ENCODE results near the gene BOC. TPM values are rescaled to one million over a fixed set of nuclear protein-coding genes. Genes with fewer than 3 reads are reported as not detected.

BOC gene
- total and polyA plus RNA-seq, 2 experiments from 2014 or later: 17.9 to 28.2 TPM

- Histone ChIP-seq H3K4me1 (ENCODE audit: insufficient read depth) (peaks cover 18% of the 10 kb centered on the region), H3K9me2 (replicated peaks; ENCODE audit: insufficient read depth) (peaks cover 3% of the 10 kb centered on the region), H3K79me2 (peaks cover 13% of the 10 kb centered on the region), H2AFZ (no peak overlapping the region), H4K20me1 (ENCODE audit: insufficient read depth, poor library complexity, severe bottlenecking) (peaks cover 8% of the 10 kb centered on the region), H3K36me3 (replicated peaks; ENCODE audit: insufficient read depth, low read depth) (no peaks in the 10 kb centered on the region), H3K4me3 (no peak overlapping the region), H3K27ac (no peak overlapping the region), H3K9me3 (ENCODE audit: low read depth) (no peaks in the 10 kb centered on the region), H3K27me3 (no peaks in the 10 kb centered on the region), H3K4me2 (no peak overlapping the region)
- DNase-seq (ENCODE audit: low spot score): no peak
- 96% methylated on average over 1 of the region's 1 CpG for WGBS (ENCODE audit: low lambda C conversion rate, missing lambda C conversion rate)
- no peak for TF ChIP-seq EZH2phosphoT487 (IDR thresholded peaks at IDR 0.05; ENCODE audit: low read depth, severe bottlenecking, unreplicated experiment)
- no peak for TF ChIP-seq EZH2 (IDR thresholded peaks at IDR 0.05; ENCODE audit: borderline replicate concordance)
- TF ChIP-seq CTCF (IDR thresholded peaks at IDR 0.05; ENCODE audit: poor library complexity): no peak
Measured at GRCh38 chr3:113227146-113227545, 15.8 kb downstream of the BOC start.

GRCh38 chr3:113228498-113229286 lies 17.3 kb downstream of the BOC start:
- H3K9me2 ChIP-seq (replicated peaks; ENCODE audit: insufficient read depth): peaks cover 3% of the 10 kb centered on the region
- peaks cover 25% of the 10 kb centered on the region for H3K4me1 ChIP-seq (ENCODE audit: insufficient read depth)
- H3K4me3 ChIP-seq: no peak overlapping the region
- peak overlapping the region; percentile 32 for H3K27ac ChIP-seq
- no peaks in the 10 kb centered on the region for H3K27me3 ChIP-seq
- H3K9me3 ChIP-seq (ENCODE audit: low read depth): no peaks in the 10 kb centered on the region
- peaks cover 8% of the 10 kb centered on the region for H4K20me1 ChIP-seq (ENCODE audit: insufficient read depth, poor library complexity, severe bottlenecking)
- no peak overlapping the region for H2AFZ ChIP-seq
- TF ChIP-seq EZH2phosphoT487 (IDR thresholded peaks at IDR 0.05; ENCODE audit: low read depth, severe bottlenecking, unreplicated experiment) (no peak), EZH2 (IDR thresholded peaks at IDR 0.05; ENCODE audit: borderline replicate concordance) (no peak), CTCF (IDR thresholded peaks at IDR 0.05; ENCODE audit: poor library complexity) (no peak)
- peaks cover 20% of the 10 kb centered on the region for H3K79me2 ChIP-seq
- 37% methylated on average over 6 of the region's 6 CpGs for WGBS (ENCODE audit: low lambda C conversion rate, missing lambda C conversion rate)
- H3K36me3 ChIP-seq (replicated peaks; ENCODE audit: insufficient read depth, low read depth): no peaks in the 10 kb centered on the region
- no peak for DNase-seq (ENCODE audit: low spot score)
- H3K4me2 ChIP-seq: peak overlapping the region; percentile 46

GRCh38 chr3:113231391-113231790 lies 20.0 kb downstream of the BOC start:
- H3K27me3 ChIP-seq: no peaks in the 10 kb centered on the region
- H4K20me1 ChIP-seq (ENCODE audit: insufficient read depth, poor library complexity, severe bottlenecking): peaks cover 14% of the 10 kb centered on the region
- H3K27ac ChIP-seq: peak overlapping the region; percentile 22
- no peak for DNase-seq (ENCODE audit: low spot score)
- peaks cover 18% of the 10 kb centered on the region for H3K79me2 ChIP-seq
- H3K4me2 ChIP-seq: no peak overlapping the region
- no peaks in the 10 kb centered on the region for H3K36me3 ChIP-seq (replicated peaks; ENCODE audit: insufficient read depth, low read depth)
- TF ChIP-seq CTCF (IDR thresholded peaks at IDR 0.05; ENCODE audit: poor library complexity): no peak
- TF ChIP-seq EZH2phosphoT487 (IDR thresholded peaks at IDR 0.05; ENCODE audit: low read depth, severe bottlenecking, unreplicated experiment): no peak
- TF ChIP-seq EZH2 (IDR thresholded peaks at IDR 0.05; ENCODE audit: borderline replicate concordance): no peak
- H3K9me2 ChIP-seq (replicated peaks; ENCODE audit: insufficient read depth): peaks cover 3% of the 10 kb centered on the region
- WGBS (ENCODE audit: low lambda C conversion rate, missing lambda C conversion rate): 100% methylated on average over 1 of the region's 1 CpG
- H3K4me3 ChIP-seq: no peak overlapping the region
- H3K9me3 ChIP-seq (ENCODE audit: low read depth): no peaks in the 10 kb centered on the region
- H2AFZ ChIP-seq: no peak overlapping the region
- H3K4me1 ChIP-seq (ENCODE audit: insufficient read depth): peaks cover 25% of the 10 kb centered on the region
